Fibroblast of the conjunctiva (primary cell): ENCODE data around the gene HLA-DQB2.

Experiments used
- DNase-seq: peaks from one replicate; pipeline ENCODE4 v3.0.0-alpha.2; 2010; ENCODE audit warnings: low read depth

Gene HLA-DQB2

GRCh38 chr6:32744776-32745175 lies 18.6 kb downstream of the HLA-DQB2 start:
- DNase-seq, result no peak

- no peak for DNase-seq
These were observed 21.0 kb downstream of the HLA-DQB2 start for GRCh38 chr6:32742374-32742773.

- DNase-seq, result no peak
These were observed 22.0 kb downstream of the HLA-DQB2 start, which contains the start of gene HLA-DQA2 for GRCh38 chr6:32741031-32741960. Gene HLA-DQA2, plus strand, starts transcription at chr6:32741391. Its CDS starts 53 bp downstream, at chr6:32741444.

GRCh38 chr6:32738126-32738525 lies 25.2 kb downstream of the HLA-DQB2 start:
- no peak for DNase-seq

- no peak for DNase-seq
These were observed 44.5 kb downstream of the HLA-DQB2 start for GRCh38 chr6:32718879-32719278.

- no peak for DNase-seq
These were observed 46.9 kb downstream of the HLA-DQB2 start for GRCh38 chr6:32716396-32716795.

GRCh38 chr6:32713241-32713640 lies 50.1 kb downstream of the HLA-DQB2 start:
- no peak for DNase-seq

- no peak for DNase-seq
These were observed 53.7 kb downstream of the HLA-DQB2 start for GRCh38 chr6:32709625-32710024.
